Activated T-helper 1 cell treated with anti-CD3 and anti-CD28 coated beads, Interleukin-12 subunit alpha, Interleukin-12 subunit beta, Interleukin-2, Interleukin-4 antibody, amounts not matched to agents 30 ng/mL and 10 ng/mL and 1 ng/mL, durations not matched to agents 14 hours and 24 hours and 36 hours (primary cell): Measurements from ENCODE around the gene SIL1. TPM values are rescaled to one million over a fixed set of nuclear protein-coding genes. Genes with fewer than 3 reads are reported as not detected.

Source experiments
- DNase-seq: peaks from one replicate; pipeline ENCODE4 v3.0.0; 2021; ENCODE audit warnings: low spot score
- H3K27ac Mint-ChIP-seq: one replicate; pipeline ENCODE4 v1.8.0; 2021; ENCODE audit warnings: mild to moderate bottlenecking, mixed read lengths
- H3K27me3 Mint-ChIP-seq: one replicate; pipeline ENCODE4 v1.8.0; 2022; ENCODE audit warnings: mild to moderate bottlenecking, moderate library complexity, mixed read lengths; ENCODE audit not compliant: insufficient read depth
- H3K36me3 Mint-ChIP-seq: one replicate; pipeline ENCODE4 v1.8.0; 2021; ENCODE audit warnings: low read depth, mixed read lengths
- H3K4me1 Mint-ChIP-seq: one replicate; pipeline ENCODE4 v1.8.0; 2021; ENCODE audit warnings: low read depth, mixed read lengths
- H3K4me3 Mint-ChIP-seq: one replicate; pipeline ENCODE4 v1.8.0; 2021; ENCODE audit warnings: mild to moderate bottlenecking, moderate library complexity, mixed read lengths
- H3K9me3 Mint-ChIP-seq: one replicate; pipeline ENCODE4 v1.8.0; 2021; ENCODE audit warnings: mixed read lengths
- intact Hi-C: fragments of 100-400 bp; cut with micrococcal nuclease; formaldehyde crosslinking; loops from one replicate; pipeline ENCODE4 v1.15.1; 2024
- total RNA-seq: library from RNA; stranded (reverse); gene quantifications from 2 replicates; pipeline ENCODE4 v1.2.3, GENCODE V29; 2022

Gene SIL1
- total RNA-seq, 1 donor from 2014 or later: 28.6 TPM

- no peak overlapping the region for H3K27ac Mint-ChIP-seq
- no peaks in the 10 kb centered on the region for H3K36me3 Mint-ChIP-seq
- intact Hi-C loops: no loop called here
- no peaks in the 10 kb centered on the region for H3K27me3 Mint-ChIP-seq
- no peaks in the 10 kb centered on the region for H3K9me3 Mint-ChIP-seq
- DNase-seq: no peak
- no peak overlapping the region for H3K4me3 Mint-ChIP-seq
- H3K4me1 Mint-ChIP-seq: peaks cover 12% of the 10 kb centered on the region
Observed at GRCh38 chr5:138951091-138951985, 246.8 kb downstream of the SIL1 start.

DNA sequence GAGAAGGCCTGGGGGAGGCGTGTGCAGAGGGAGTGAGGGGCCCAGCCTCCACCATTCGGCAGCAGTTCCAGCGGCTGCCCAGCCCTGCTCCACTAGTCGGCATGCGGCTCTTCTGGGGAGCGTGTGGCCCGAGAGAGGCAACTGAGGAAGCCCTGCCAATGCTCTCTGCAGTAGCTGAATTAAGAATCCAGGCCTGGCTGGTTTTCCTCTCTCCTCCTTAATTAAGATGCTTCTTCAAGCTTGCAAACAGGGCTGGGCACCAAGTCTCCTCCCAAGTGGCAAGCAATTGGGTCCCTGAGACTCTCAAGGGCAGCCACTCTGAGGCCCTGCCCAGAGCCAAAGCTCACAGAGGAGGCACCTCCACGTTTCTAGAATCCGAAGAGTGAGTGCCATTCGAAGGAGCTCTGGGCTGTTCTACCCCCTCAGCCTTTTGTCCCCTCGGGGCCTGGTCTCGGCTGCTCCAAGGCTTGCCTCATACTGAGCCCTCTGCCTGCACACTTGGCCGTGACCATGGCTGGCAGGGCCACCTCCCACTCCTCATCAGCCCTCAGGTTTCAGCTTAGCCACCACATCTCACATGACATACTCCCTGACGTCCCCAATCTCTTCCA is 247.6 kb downstream of the SIL1 start:
- peaks cover 12% of the 10 kb centered on the region for H3K4me1 Mint-ChIP-seq
- no peak for DNase-seq
- H3K27ac Mint-ChIP-seq: no peak overlapping the region
- no peak overlapping the region for H3K4me3 Mint-ChIP-seq
- intact Hi-C loops: no loop called here
- no peaks in the 10 kb centered on the region for H3K36me3 Mint-ChIP-seq
- no peaks in the 10 kb centered on the region for H3K9me3 Mint-ChIP-seq
- H3K27me3 Mint-ChIP-seq: no peaks in the 10 kb centered on the region

DNA sequence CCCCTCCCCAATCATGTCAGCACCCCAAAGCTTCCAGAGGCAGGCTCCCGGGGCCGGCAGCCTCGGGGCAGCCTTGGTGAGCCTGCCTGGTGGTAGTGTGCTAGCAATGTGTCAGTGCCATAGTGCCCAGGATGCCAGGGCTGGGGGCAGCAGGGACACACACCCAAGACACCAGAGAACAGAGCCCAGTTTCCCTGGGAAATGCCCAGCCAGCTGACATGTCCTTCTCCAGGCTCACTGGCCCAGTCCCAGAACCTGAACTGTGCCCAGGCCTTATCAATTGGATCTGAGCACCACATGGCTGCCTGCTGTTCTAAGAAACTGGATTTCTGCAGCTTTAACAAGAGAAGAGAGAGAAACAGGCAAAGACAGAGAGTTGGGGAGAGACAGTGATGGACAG is 248.2 kb downstream of the SIL1 start:
- Mint-ChIP-seq H3K27me3 (no peaks in the 10 kb centered on the region), H3K4me3 (no peak overlapping the region), H3K36me3 (no peaks in the 10 kb centered on the region), H3K4me1 (peaks cover 12% of the 10 kb centered on the region), H3K27ac (no peak overlapping the region), H3K9me3 (no peaks in the 10 kb centered on the region)
- intact Hi-C loops: no loop called here
- DNase-seq: no peak

GRCh38 chr5:138949223-138949574 is 249.0 kb downstream of the SIL1 start:
- Mint-ChIP-seq H3K9me3 (no peaks in the 10 kb centered on the region), H3K27me3 (no peaks in the 10 kb centered on the region), H3K27ac (no peak overlapping the region), H3K4me3 (no peak overlapping the region), H3K36me3 (no peaks in the 10 kb centered on the region), H3K4me1 (peaks cover 12% of the 10 kb centered on the region)
- no peak for DNase-seq
- intact Hi-C loops: no loop called here

DNA sequence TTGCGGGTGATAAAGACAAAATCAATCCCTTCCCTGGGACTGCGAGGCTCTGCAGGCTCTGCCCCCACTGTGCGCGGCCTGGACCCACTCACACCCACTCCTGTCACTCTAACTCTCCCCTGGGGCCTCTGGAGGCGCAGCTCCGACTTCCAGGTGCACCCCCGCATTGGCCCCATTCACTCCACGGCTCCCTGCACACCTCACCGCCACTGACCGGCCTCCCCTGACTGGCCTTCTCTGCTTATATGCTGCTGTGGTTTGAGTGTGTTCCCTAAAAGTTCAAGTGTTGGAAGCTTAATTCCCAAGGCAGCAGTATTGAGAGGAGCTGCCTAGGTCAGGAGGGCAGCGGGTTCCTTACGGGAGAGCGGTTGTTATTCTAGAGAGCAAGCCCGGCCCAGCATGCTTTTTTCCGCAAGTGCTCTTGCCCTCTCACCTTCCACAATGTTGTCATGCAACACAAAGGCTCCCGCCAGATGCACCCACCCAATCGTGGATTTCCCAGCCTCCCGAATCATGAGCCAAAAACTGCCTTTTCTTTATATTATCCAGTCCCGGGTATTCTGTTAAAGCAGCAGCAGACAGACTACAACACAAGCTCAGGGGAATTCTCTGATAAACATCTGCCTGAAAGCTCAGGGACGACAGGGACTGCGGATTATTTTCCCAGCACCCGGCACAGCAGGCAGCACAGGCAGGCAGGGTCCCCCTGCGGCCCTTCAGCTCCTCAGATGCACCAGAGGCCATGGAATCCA is 249.5 kb downstream of the SIL1 start:
- no peak for DNase-seq
- Mint-ChIP-seq H3K9me3 (no peaks in the 10 kb centered on the region), H3K27ac (no peak overlapping the region), H3K4me1 (peaks cover 7% of the 10 kb centered on the region), H3K4me3 (no peak overlapping the region), H3K36me3 (no peaks in the 10 kb centered on the region), H3K27me3 (no peaks in the 10 kb centered on the region)
- intact Hi-C loops: no loop called here

DNA sequence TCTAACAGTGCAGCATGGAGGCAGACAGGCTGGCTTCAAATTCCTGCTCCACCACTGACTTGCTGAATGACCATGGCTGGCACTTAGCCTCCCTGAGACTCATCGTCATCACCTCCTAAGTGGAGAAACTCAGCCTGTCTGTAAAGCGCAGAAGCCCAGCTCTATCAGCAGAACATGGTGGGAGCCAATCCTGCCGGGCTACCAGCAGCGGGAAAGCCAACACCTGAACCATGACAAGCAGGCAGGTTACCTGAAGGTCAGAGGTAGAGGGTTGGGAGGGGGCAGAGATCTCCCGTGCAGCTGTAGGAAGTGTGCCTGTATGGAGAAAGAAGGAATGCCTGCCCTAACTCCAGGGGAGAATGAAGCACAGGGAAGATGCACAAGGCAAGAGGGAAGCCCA is 250.4 kb downstream of the SIL1 start:
- DNase-seq: no peak
- Mint-ChIP-seq H3K27me3 (no peaks in the 10 kb centered on the region), H3K36me3 (no peaks in the 10 kb centered on the region), H3K9me3 (no peaks in the 10 kb centered on the region), H3K4me1 (no peaks in the 10 kb centered on the region), H3K4me3 (no peak overlapping the region), H3K27ac (no peak overlapping the region)
- intact Hi-C loops: no loop called here

GRCh38 chr5:138946831-138947560 is 251.2 kb downstream of the SIL1 start:
- Mint-ChIP-seq H3K27me3 (no peaks in the 10 kb centered on the region), H3K27ac (no peak overlapping the region), H3K4me3 (no peak overlapping the region), H3K36me3 (no peaks in the 10 kb centered on the region), H3K4me1 (no peaks in the 10 kb centered on the region), H3K9me3 (no peaks in the 10 kb centered on the region)
- DNase-seq: no peak
- intact Hi-C loops: no loop called here

GRCh38 chr5:138946241-138946623 is 251.9 kb downstream of the SIL1 start:
- Mint-ChIP-seq H3K36me3 (no peaks in the 10 kb centered on the region), H3K4me3 (no peak overlapping the region), H3K4me1 (peaks cover under 1% of the 10 kb centered on the region), H3K27me3 (no peaks in the 10 kb centered on the region), H3K9me3 (no peaks in the 10 kb centered on the region), H3K27ac (no peak overlapping the region)
- no peak for DNase-seq
- intact Hi-C loops: no loop called here

DNA sequence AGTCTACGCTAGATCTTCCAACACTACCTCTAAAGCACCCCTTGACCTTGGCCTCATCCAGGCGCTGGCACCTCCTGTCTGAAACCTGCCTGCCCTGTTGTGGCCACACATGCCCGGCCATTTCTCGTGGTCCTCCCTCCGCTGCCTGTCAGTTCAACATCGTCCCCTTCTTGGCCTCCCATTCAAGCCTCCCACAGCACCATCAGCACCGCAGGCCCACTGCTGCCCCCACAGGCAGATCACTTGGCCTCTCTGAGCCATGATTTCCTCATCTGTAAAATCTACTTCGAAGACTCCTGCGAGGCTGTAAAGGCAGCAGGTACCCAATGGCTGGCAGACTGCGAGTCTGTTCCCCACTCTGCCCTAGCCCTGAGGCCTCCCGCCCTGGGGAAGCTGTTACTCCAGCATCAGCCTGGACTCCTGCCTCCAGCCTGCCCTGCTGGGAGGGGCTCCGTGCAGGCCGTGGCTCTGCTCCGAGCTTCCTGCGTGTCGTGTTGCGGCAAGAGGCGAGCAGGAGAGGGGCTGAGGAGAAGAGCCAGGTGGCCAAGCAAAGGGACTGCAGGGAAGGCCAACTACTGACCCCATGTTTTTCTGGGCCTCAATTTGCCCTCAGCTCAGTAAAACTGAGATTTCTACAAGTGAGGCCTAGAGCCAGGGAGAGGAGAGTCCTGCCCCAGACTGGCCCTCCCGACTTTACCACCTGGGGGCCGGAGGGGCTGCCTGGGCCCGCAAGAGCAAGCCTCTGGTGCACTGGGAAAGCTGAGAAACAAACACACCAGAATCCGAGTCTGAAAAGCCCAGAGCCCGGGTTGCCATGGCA is 252.5 kb downstream of the SIL1 start:
- Mint-ChIP-seq H3K27me3 (no peaks in the 10 kb centered on the region), H3K27ac (no peak overlapping the region)

DNA sequence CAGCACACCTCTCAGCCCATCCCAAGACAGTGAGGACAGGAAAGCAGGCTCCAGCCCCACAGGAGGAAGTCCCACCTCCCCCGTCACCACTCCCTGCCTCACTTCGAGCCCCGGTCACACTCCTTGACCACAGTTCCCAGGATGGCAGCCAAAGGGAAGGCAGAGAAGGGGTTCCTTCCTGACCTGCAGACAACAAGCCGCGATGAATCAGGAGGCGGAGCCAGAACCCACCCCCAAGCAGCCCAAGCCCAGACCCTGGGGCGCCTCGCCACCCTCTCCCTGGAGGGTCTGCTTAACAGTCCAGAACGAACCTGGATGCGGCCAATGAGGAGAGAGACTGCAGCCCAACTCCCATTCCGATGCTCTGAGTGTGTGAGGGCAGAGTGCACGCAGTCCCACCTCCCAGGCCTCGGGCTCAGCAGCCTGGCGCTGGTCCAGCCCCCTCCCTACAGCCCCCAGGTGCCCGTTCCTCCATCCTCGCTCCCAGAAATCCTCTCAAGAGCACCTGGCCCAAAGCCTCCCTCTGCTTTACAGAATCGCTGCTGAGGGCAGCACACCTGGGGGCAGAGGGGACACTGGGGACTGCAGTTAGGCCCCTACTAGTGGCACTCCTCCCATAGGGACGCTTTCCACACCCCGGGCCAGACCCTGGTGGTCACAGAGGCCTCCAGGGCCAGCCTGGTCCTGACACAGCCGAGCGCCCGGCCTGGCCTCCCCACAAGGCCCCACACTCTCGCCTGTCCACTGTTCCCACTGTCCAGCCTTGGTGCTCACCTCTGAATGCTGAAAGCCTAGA is 253.4 kb downstream of the SIL1 start:
- Mint-ChIP-seq H3K27ac (no peak overlapping the region), H3K9me3 (no peaks in the 10 kb centered on the region), H3K27me3 (no peaks in the 10 kb centered on the region), H3K4me3 (no peak overlapping the region), H3K4me1 (peaks cover 11% of the 10 kb centered on the region), H3K36me3 (no peaks in the 10 kb centered on the region)
- intact Hi-C loops: no loop called here
- no peak for DNase-seq

More for the DNA sequence above, 252.5 kb downstream of the SIL1 start:
- Mint-ChIP-seq H3K36me3 (no peaks in the 10 kb centered on the region), H3K9me3 (no peaks in the 10 kb centered on the region), H3K4me3 (no peak overlapping the region), H3K4me1 (peaks cover 7% of the 10 kb centered on the region)
- no peak for DNase-seq
- intact Hi-C loops: no loop called here

GRCh38 chr5:138943599-138944173 is 254.5 kb downstream of the SIL1 start:
- Mint-ChIP-seq H3K27me3 (no peaks in the 10 kb centered on the region), H3K9me3 (no peaks in the 10 kb centered on the region), H3K36me3 (no peaks in the 10 kb centered on the region), H3K4me1 (peaks cover 17% of the 10 kb centered on the region), H3K27ac (no peak overlapping the region), H3K4me3 (no peak overlapping the region)
- no peak for DNase-seq
- intact Hi-C loops: no loop called here
